GM18520 (cell line): ENCODE measurements around the gene THSD7A.

Source experiments
- ATAC-seq: cut with Tn5 transposase; IDR thresholded peaks from one replicate; pipeline ENCODE4 v1.9.1; 2021; ENCODE audit not compliant: unreplicated experiment

The THSD7A gene

GRCh38 chr7:11343818-11344413 is 488.1 kb downstream of the THSD7A start:
- no peak for ATAC-seq

GRCh38 chr7:11343136-11343535 is 488.9 kb downstream of the THSD7A start:
- ATAC-seq, result no peak

- ATAC-seq, result no peak
These were observed 490.6 kb downstream of the THSD7A start for GRCh38 chr7:11341285-11341944.

- ATAC-seq, result no peak
These were observed 495.6 kb downstream of the THSD7A start for GRCh38 chr7:11336432-11336831.

GRCh38 chr7:11335947-11336346 is 496.1 kb downstream of the THSD7A start:
- no peak for ATAC-seq

- ATAC-seq, result peak; percentile 44
These were observed 499.2 kb downstream of the THSD7A start for GRCh38 chr7:11332865-11333228.

GRCh38 chr7:11332186-11332864 is 499.7 kb downstream of the THSD7A start:
- ATAC-seq, result peak; percentile 92

- ATAC-seq, result no peak
These were observed 500.6 kb downstream of the THSD7A start for GRCh38 chr7:11331128-11332102.

GRCh38 chr7:11330717-11331116 is 501.3 kb downstream of the THSD7A start:
- no peak for ATAC-seq

- ATAC-seq, result no peak
These were observed 501.8 kb downstream of the THSD7A start for GRCh38 chr7:11330208-11330607.

- no peak for ATAC-seq
These were observed 502.4 kb downstream of the THSD7A start for GRCh38 chr7:11329626-11330025.

- no peak for ATAC-seq
These were observed 503.7 kb downstream of the THSD7A start for GRCh38 chr7:11328309-11328708.

- no peak for ATAC-seq
These were observed 504.4 kb downstream of the THSD7A start for GRCh38 chr7:11327633-11328032.
